ENCODE data around the gene MORN1.

Gene MORN1

DNA sequence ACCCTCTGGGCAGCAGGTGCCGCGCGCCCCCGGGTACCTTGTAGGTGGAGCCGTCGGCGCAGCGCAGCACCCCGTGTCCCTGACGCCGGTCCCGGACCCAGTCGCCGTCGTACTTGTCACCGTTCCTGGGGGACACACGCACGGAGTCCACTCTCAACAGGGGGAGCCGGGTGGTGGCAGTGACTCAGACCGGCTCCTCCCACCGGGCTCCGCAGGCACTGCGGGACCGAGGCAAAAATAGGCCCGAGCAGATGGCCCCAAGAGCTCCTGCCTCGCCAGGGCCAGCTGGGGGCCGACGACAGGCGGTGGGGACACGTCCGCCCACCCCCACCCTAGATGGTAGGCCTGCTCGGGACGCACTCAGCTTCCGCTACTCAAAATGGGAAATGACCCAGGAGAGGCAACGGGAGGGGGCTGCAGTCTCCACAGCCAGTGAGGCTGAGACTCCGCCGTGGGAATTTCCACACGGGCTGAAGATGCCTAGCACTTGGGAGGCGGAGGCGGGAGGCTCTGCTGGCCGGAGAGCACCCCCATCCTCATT, 6.3 kb downstream of the MORN1 start:
- no peak for DNase-seq

GRCh38 chr1:2384130-2384860, 7.1 kb downstream of the MORN1 start:
- DNase-seq, result no peak

DNA sequence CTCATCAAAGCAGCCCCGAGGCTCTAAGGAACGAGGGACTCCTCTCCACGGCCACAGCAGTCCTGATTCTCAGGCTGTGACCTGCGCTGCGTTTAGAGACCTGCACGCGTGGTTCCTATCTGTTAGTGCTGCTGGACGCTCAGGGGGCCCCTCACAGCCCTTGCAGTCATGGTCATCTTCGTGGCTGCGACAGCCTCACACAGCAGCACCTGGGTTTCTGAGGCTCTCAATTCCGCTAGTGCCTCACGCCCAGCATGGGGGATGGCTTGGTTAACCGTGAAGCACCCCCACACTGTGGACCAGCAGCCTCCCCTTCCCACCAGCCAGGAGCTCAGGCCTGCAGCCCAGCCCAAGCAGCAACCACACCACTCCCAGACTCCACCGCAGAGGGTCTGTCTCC, 7.8 kb downstream of the MORN1 start:
- no peak for DNase-seq

GRCh38 chr1:2382621-2383361, 8.6 kb downstream of the MORN1 start:
- no peak for DNase-seq

DNA sequence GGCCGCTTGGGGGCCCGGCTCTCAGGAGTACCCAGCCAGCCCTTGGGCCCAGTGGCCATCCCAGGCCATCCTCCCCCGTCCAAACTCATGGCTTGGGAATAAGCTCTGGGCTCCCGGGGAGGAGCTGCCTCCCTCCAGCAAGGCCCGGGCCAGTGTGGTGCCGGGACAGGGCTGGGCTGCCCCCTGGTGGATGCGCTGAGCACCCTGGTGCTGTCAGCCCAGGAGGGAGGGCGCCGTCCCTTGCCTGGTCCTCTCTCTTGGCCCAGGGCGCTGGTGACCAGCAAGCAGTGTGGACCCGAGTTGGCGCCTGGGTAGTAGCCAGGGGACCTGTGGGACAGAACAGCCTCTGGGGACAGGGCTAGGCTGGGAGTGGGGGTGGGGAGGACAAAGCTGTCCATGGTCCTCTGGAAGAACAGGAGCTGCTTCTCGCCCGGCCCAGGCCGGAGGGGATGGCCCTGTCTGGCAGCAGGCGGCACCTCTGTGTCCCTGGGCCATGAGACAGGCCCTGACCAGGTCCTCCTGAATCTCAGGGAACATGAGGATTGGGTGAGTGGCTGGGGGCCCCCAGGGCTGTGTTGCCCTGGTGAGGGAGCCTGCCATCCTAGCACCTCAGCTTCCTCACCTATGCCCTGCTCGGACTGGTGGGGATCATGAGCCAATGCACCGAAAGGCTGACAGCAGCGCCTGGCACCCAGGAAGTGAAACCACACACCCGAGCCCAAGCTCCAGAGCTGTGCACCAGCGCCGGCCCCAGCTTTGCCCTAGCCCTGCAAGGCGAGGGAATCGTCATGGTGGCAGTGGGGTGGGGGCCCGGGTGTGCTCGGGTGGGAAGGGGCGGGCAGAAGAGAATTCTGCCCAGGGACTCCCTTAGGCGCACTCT, 9.4 kb downstream of the MORN1 start:
- peak; percentile 12 for DNase-seq

DNA sequence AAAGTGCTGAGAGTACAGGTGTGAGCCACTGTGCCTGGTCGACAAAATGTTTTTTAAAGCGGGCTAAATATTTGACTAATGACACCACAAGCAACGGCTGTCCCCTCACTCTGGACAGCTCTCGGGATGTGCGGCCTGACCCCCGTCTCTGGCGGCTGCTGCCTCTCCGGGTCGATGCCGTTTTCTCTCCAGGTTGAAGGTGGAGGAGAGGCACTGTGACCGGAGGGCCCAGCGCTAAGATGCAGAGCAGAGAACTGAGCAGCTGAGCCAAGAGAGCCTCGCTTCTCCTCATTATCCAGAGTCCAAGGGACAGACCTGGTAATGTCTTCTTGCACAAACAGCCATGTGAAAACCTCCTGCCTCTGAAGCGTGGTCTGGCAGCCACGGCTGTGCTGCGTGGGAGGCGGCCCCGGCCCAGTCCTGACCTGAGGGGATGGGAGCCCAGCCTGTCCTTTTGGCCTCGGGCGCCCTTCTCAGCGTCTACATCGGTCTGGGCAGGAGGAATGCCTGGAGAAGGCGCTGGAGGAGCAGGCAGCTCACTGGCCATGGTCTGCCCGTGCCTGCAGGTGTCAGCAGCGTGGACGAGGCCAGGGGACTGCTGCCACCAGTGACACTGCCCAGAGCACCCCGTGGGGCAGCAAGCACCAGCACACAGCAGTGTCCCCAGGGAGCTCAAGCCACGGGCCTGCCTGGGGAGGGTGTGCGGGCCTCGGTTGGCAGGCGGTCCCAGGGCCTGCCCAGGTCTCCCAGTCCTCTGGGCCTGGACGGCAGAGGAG, 10.3 kb downstream of the MORN1 start:
- no peak for DNase-seq

- no peak for DNase-seq
Observed at GRCh38 chr1:2379733-2380404, 11.5 kb downstream of the MORN1 start.

DNA sequence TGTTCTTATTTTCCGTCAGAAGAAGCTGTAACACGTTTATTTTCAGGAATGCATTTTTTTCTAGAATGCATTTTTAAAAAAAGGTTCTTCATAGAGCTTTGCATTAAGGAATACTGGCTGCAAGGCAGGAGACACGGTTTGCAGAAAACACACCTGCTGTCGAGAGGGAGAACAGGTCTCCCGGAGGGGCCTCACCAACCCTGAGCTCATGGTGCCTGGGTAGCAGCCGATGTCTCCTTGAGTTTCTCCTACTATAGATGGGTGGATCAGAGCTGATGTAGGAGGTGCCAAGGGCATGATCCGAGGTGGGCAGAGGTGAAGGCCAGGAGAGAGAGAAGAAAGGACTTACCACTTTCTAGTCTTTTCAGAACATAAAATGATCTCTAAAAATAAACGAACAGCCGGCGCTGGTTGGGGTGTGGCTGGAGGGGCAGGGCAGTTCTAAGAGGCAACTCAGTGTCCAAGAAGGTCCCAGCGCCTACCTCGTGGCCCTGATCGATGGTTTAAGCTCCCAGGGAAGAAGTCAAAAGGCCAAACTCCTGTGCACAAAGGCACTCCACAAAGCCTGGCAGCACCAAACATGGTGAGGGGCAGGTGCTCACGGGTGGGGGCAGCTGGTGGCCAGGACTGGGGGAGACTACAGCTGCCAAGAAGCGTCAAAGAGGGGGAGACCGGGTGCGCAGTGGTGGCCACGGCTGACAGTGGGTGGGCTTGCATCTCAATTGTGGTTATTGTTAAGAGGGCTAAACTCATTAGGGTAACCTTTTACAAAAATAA, 12.2 kb downstream of the MORN1 start:
- no peak for DNase-seq

DNA sequence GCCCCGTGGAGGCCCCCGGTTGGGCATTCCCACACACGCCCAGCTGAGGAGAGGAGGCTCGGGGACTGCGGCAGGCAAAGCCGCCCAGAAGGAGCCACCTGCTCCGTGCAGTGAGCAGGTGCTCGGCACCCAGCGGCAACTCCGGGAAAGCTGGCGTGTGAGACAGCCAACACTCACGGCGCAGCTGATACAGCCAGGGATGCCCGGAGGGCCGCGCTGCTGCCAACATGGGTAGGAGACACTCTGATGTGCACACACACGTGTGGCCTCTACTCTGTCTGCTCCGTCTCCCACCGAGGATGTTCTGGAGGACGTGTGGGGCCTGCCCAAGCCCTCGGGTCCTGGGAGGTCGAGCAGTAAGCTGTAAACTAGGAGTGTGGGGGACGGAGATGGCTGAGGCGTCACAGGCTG, 12.9 kb downstream of the MORN1 start:
- DNase-seq, result no peak

GRCh38 chr1:2377751-2378440, 13.5 kb downstream of the MORN1 start:
- no peak for DNase-seq

DNA sequence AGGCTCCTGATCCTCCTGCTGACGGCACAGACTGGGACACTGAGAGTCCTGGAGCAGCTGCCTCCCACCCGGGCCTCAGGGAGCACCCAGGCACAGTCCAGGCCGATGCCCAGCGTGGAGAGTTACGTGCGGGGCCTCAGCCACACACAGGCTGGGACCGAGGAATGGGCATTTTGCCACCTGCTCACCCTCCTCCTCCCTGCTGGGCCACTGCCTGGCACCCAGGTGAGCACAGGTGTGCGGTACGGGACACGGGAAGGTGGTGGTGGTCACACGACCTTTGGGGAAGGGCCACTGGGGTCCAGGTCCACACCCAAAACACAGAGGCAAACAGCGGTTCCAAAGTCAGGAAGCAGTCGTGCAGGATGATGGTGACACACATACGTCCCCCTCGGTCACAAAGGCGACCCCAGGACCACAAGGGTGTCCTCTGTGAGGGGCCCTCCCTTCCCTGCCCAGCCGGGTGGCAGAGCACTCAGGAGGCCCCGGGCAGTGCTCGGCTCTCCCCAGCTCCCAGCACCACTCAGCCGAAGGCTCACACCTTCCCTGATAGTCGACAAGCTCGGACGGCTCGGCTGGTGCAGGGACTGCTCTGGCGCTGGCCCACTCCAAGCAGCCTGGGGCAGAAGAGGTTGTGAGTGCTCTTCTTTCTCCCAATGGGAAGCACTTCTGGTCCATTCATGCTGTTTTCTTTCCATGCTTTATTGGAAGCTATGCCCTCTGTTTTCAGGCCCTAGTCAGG, 14.3 kb downstream of the MORN1 start:
- DNase-seq, result peak; percentile 9

- DNase-seq, result no peak
Observed at GRCh38 chr1:2376261-2376741, 15.1 kb downstream of the MORN1 start.

DNA sequence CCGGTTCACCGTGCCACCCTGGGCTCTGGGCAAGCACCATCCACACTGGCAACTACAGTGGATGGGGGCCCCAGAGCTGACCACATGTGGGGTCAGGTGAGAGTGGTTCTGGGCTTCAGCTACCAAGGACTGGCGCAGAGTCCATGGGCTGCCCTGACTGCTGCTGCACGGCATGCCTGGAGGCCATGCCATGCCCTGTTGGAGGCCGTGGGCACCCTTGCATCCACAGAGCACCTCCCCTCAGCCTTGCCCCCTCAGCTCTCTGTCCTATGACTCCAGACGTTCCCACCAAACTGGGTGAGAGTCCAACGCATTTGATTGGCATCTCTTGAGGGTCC, 15.5 kb downstream of the MORN1 start:
- no peak for DNase-seq

GRCh38 chr1:2375246-2375922, 16.0 kb downstream of the MORN1 start:
- no peak for DNase-seq

DNA sequence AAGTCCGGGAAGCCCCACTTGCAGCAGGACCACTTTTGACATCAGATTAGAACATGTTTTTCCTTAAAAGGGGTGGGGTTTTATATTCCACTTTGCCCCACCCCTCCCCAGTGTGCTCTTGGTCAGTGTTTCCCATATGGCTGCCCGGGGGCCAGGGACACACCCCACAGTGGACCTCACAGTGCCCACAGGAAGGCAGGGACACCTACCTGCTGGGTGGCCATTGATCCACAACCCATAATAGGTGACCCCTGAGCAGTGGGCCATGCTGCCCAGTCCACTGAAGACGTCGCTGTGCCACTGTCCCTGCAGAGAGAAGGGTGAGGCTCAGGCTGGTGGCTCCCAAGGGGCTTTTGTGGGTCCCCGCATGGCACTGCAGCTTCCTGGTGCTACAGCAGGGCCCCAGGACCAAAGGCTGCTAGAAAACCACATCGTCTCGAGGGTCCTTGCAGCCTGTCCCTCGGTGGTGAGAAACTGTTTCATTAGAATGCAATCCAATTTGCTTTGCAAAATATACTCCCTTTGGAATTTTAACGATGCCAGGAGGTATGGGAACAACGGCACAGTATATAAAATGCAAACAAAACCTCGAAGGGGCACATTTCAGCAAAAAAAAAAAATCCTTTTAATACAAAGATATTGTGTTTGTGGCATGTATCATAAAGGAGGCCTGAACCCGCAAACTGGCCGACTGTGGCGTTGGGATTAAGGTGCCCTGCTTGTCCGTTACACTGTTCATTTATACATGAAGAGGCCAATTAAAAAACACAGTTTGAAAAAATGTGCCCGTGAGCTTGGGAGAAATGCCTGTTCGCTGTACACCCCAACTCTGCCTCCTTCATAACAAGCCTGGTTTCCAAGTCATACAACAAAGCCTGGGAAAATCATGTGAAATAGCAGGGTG, 16.9 kb downstream of the MORN1 start:
- no peak for DNase-seq

- DNase-seq, result no peak
Observed at GRCh38 chr1:2373551-2374251, 17.7 kb downstream of the MORN1 start.
